Activated naive CD4-positive, alpha-beta T cell treated with anti-CD3 and anti-CD28 coated beads, Interleukin-2, amount 50 U/mL, for 72 hours (primary cell): ENCODE data around the gene CNPY4. TPM values are rescaled to one million over a fixed set of nuclear protein-coding genes. Genes with fewer than 3 reads are reported as not detected.

Experiments
- ATAC-seq, 2 donors: fragments of 150-1000 bp; cut with Tn5 transposase; 2 replicates each; pipeline ENCODE4 v1.10.0; 2021; ENCODE audit warnings: mild to moderate bottlenecking in 2 of 2, moderate library complexity in 2 of 2
- DNase-seq, 2 donors: peaks; one replicate each; pipeline ENCODE4 v3.0.0; 2021 to 2022; ENCODE audit warnings: low spot score in 2 of 2
- H3K27ac Mint-ChIP-seq, 2 donors: one replicate each; pipeline ENCODE4 v1.8.0; 2022; ENCODE audit warnings: mild to moderate bottlenecking in 2 of 2, mixed read lengths in 2 of 2
- H3K36me3 Mint-ChIP-seq, 2 donors: one replicate each; pipeline ENCODE4 v1.8.0; 2022; ENCODE audit warnings: mixed read lengths in 2 of 2
- H3K9me3 Mint-ChIP-seq, 2 donors: one replicate each; pipeline ENCODE4 v1.8.0; 2022; ENCODE audit warnings: mixed read lengths in 2 of 2
- total RNA-seq, 2 donors: library from RNA; stranded (reverse); gene quantifications; one replicate each; pipeline ENCODE4 v1.2.3, GENCODE V29; 2022

CNPY4 gene
- total RNA-seq, 2 donors from 2014 or later = 16.4 to 20.9 TPM

- no peaks in the 10 kb centered on the region for H3K9me3 Mint-ChIP-seq
- H3K27ac Mint-ChIP-seq = peak overlapping the region; percentile 68 to 88
- DNase-seq (no peak), ATAC-seq (no peak)
- H3K36me3 Mint-ChIP-seq = peaks cover 24 to 25% of the 10 kb centered on the region in 2 donors
These were observed 16.2 kb upstream of the CNPY4 start for GRCh38 chr7:100102950-100103840.

DNA sequence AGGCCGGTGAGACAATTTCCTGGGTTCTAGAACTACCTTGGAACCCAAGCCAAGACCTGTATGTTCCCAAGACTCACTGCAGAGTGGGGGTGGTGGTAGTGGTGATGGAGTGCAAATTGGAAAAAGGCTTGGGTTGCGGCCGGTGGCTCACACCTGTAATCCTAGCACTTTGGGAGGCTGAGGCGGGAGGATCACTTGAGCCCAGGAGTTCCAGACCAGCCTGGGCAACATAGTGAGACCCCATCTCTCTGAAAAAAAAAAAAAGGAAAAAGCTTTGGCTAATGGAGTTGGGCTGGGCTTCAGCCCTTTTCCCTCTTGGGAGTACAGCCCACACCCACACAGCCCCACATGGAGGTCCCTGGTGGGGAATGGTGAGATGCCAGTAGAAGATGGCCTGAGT, 13.9 kb upstream of the CNPY4 start:
- no peaks in the 10 kb centered on the region for H3K9me3 Mint-ChIP-seq
- ATAC-seq (no peak), DNase-seq (no peak)
- H3K27ac Mint-ChIP-seq = no peak overlapping the region
- peaks cover under 1 to 2% of the 10 kb centered on the region in 2 donors for H3K36me3 Mint-ChIP-seq

DNA sequence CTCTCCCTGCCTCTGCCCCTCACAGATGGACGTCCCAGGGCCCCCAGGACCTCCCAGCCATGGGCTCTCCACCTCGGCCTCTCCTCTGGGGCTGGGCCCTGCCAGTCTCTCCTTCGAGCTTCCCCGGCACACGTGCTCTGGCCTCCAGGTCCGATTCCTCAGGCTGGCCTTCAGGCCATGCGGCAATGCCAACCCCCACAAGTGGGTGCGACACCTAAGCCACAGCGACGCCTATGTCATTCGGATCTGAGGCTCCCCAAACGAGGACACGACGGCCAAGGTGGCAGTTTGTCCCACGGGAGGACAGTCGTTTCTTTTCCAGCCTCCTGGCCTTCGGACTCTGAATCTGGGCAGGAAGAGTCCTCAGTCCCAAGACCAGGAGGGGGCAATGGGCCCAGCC, 12.8 kb upstream of the CNPY4 start:
- DNase-seq (no peak), ATAC-seq (no peak)
- Mint-ChIP-seq H3K36me3 (no peaks in the 10 kb centered on the region), H3K27ac (peak overlapping the region in 1 of 2 donors; percentile 47), H3K9me3 (no peaks in the 10 kb centered on the region)

GRCh38 chr7:100107125-100107737, 12.2 kb upstream of the CNPY4 start:
- Mint-ChIP-seq H3K36me3 (no peaks in the 10 kb centered on the region), H3K9me3 (no peaks in the 10 kb centered on the region), H3K27ac (peak overlapping the region in 1 of 2 donors; percentile 47)
- DNase-seq (no peak), ATAC-seq (no peak)

- H3K27ac Mint-ChIP-seq = no peak overlapping the region
- no peak for DNase-seq
- no peaks in the 10 kb centered on the region for H3K9me3 Mint-ChIP-seq
- H3K36me3 Mint-ChIP-seq = no peaks in the 10 kb centered on the region
- no peak for ATAC-seq
These were observed 11.5 kb upstream of the CNPY4 start for GRCh38 chr7:100107890-100108289.

DNA sequence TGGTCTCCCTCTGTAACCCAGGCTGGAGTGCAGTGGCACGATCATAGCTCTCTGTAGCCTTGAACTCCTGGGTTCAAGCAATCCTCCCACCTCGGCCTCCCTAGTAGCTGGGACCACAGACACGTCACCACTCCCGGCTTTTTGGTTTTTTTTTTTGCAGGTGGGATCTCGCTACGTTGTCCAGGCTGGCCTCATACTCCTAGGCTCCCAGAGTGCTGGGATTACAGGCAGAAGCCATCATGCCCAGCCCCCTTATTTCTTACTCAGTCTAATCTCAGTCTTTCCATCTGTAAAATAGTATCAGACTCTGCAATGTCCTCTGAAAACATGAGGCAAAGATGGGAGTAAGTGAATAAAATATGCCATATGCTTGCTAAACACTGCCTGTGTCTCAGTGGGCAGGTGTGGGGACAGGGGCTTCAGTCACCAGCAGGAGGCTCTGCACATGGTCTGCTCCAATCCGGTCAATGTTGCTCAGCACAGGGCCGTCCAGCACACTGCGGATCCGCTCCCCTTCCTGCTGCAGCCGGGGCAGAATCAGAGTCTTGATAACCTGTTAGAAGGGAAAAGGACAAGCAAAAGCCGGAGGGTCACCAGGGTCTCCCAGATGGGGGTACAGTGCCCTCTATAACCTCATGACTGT, 9.8 kb upstream of the CNPY4 start:
- DNase-seq (no peak), ATAC-seq (no peak)
- Mint-ChIP-seq H3K9me3 (no peaks in the 10 kb centered on the region), H3K27ac (no peak overlapping the region), H3K36me3 (peaks cover 0 to 4% of the 10 kb centered on the region in 2 donors)

GRCh38 chr7:100111156-100111555, 8.3 kb upstream of the CNPY4 start:
- ATAC-seq (no peak), DNase-seq (no peak)
- H3K9me3 Mint-ChIP-seq = no peaks in the 10 kb centered on the region
- H3K27ac Mint-ChIP-seq = peak overlapping the region in 1 of 2 donors; percentile 61
- peaks cover 0 to 4% of the 10 kb centered on the region in 2 donors for H3K36me3 Mint-ChIP-seq

DNA sequence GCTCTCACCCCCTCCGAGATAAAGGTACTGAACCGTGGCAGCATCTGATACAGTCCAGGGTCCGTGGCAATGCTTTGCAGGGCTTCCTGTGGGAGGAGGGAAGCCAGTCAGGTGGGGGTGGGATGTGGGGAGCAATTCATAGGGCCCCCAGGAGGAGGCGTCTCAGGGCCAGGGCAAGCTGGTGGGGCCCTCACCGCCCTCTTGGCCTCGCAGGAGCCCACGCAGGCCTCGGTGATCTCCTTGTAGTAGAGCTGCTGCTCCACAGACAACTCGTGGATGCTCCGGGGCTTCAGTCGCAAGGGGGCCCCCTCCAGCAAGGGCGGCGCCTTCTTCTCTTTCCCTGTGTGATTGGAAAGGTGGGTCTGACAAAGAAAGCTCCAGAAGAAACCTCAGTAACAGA, 7.5 kb upstream of the CNPY4 start:
- no peak overlapping the region for H3K27ac Mint-ChIP-seq
- no peak for DNase-seq
- ATAC-seq = no peak
- H3K36me3 Mint-ChIP-seq = peaks cover 0 to 4% of the 10 kb centered on the region in 2 donors
- no peaks in the 10 kb centered on the region for H3K9me3 Mint-ChIP-seq

- Mint-ChIP-seq H3K9me3 (no peaks in the 10 kb centered on the region), H3K36me3 (peaks cover 7 to 20% of the 10 kb centered on the region in 2 donors), H3K27ac (no peak overlapping the region)
- DNase-seq (no peak), ATAC-seq (no peak)
These were observed 4.4 kb upstream of the CNPY4 start for GRCh38 chr7:100115026-100115425.

DNA sequence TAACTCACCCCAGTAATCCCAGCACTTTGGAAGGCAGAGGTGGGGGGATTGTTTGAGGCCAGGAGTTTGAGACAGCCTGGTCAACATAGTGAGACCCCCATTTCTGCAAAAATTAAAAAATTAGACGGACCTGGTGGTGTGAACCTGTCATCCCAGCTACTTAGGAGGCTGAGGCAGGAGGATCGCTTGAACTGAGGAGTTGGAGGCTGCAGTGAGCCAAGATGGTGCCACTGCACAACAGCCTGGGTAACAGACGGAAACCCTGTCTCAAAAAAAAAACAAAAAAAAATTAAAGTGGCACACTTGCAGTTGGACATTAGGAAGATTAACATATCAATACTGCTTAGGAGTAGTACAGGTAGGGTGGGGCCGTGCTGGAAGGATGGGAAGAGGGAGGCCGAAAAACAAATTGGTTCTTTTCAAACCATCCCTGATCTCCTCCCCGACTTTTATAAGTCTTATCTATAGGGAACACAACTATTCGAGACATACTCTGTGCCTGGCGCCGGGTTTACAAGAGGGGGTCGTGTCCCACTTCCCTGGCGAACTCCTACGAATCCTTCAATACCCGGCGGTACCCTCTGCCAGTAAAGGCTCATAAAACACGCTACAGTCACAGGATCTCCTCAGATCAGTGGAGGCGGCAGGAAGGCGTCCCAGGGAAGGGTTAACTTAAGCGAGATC, 904 bp upstream of the CNPY4 start:
- ATAC-seq (no peak), DNase-seq (no peak)
- Mint-ChIP-seq H3K27ac (peak overlapping the region; percentile 94 to 99), H3K36me3 (peaks cover 7 to 20% of the 10 kb centered on the region in 2 donors), H3K9me3 (no peaks in the 10 kb centered on the region)

GRCh38 chr7:100119970-100120732, 717 bp downstream of the CNPY4 start:
- Mint-ChIP-seq H3K9me3 (no peaks in the 10 kb centered on the region), H3K27ac (peak overlapping the region; percentile 94 to 99), H3K36me3 (peaks cover 13 to 16% of the 10 kb centered on the region in 2 donors)
- peak; percentile 74 to 84 for ATAC-seq
- DNase-seq = peak; percentile 66 to 69

DNA sequence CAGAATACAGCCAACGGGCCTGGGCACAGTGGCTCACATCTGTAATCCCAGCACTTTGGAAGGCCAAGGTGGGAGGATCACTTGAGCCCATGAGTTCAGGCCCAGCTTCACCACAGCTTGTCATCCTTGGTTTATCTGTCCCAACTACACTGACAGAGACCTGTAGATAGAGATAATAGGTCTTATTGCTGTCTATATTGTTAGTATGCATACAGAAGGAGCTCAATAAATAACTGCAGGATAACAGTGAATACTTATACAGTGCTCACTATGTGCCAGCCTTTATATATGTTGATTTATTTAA, 1.3 kb downstream of the CNPY4 start:
- Mint-ChIP-seq H3K27ac (peak overlapping the region; percentile 94 to 99), H3K36me3 (peaks cover 13 to 19% of the 10 kb centered on the region in 2 donors), H3K9me3 (no peaks in the 10 kb centered on the region)
- DNase-seq (no peak), ATAC-seq (no peak)

- ATAC-seq (no peak), DNase-seq (no peak)
- H3K27ac Mint-ChIP-seq = no peak overlapping the region
- H3K36me3 Mint-ChIP-seq = peaks cover 23 to 33% of the 10 kb centered on the region in 2 donors
- H3K9me3 Mint-ChIP-seq = no peaks in the 10 kb centered on the region
These were observed 2.6 kb downstream of the CNPY4 start for GRCh38 chr7:100122067-100122466.

GRCh38 chr7:100122568-100122967, 3.1 kb downstream of the CNPY4 start:
- Mint-ChIP-seq H3K9me3 (no peaks in the 10 kb centered on the region), H3K36me3 (peaks cover 24 to 33% of the 10 kb centered on the region in 2 donors), H3K27ac (no peak overlapping the region)
- DNase-seq (no peak), ATAC-seq (no peak)

- peaks cover 17 to 19% of the 10 kb centered on the region in 2 donors for H3K36me3 Mint-ChIP-seq
- ATAC-seq (no peak), DNase-seq (no peak)
- H3K27ac Mint-ChIP-seq = peak overlapping the region in 1 of 2 donors; percentile 50
- no peaks in the 10 kb centered on the region for H3K9me3 Mint-ChIP-seq
These were observed 5.1 kb downstream of the CNPY4 start for GRCh38 chr7:100124301-100125230.
